PC-9 (cell line): ENCODE data around the gene DDOST. TPM values are rescaled to one million over a fixed set of nuclear protein-coding genes. Genes with fewer than 3 reads are reported as not detected.
A peak's percentile ranks its signal among the peaks of the same experiment; 100 is the strongest.

Experiments
- BruUV-seq: library from RNA; stranded (reverse); fragments of 400-500 nt; replicated peaks from 2 replicates; lab custom pipeline; 2021; lab: Mats Ljungman, UMichigan
- CTCF ChIA-PET: fragments of 300-600 bp; sonication (Branson Sonifier 250); formaldehyde crosslinking; loops from one replicate; lab custom pipeline; 2022; ENCODE audit warnings: antibody characterized with exemption; lab: Charles Lee
- POLR2A ChIA-PET: fragments of 300-600 bp; sonication (Branson Sonifier 250); formaldehyde crosslinking; loops from one replicate; lab custom pipeline; 2022; ENCODE audit warnings: antibody characterized with exemption; ENCODE audit not compliant: unreplicated experiment; lab: Charles Lee
- DNase-seq, 2 experiments: peaks; one replicate each; pipeline versions ENCODE4 v3.0.0 to v3.0.0-alpha.2; 2015 to 2022; ENCODE audit warnings: mixed read lengths in 1 of 2
- H2AFZ ChIP-seq: fragments of 200-600 bp; sonication (generic); 2 replicates; pipeline ENCODE4 v1.8.1; 2017; ENCODE audit warnings: antibody characterized with exemption
- H3F3A ChIP-seq: fragments of 200-600 bp; sonication (generic); 2 replicates; pipeline ENCODE4 v1.8.1; 2017; ENCODE audit warnings: antibody characterized with exemption, mild to moderate bottlenecking, low read depth; ENCODE audit not compliant: insufficient read depth
- H3K27ac ChIP-seq: fragments of 200-600 bp; sonication (generic); 2 replicates; pipeline ENCODE4 v1.6.1; 2016; ENCODE audit warnings: mixed run types
- H3K27me3 ChIP-seq: fragments of 200-600 bp; sonication (generic); 2 replicates; pipeline ENCODE4 v1.6.1; 2016; ENCODE audit warnings: low read depth, mixed run types; ENCODE audit not compliant: insufficient read depth
- H3K36me3 ChIP-seq: fragments of 200-600 bp; sonication (generic); 2 replicates; pipeline ENCODE4 v1.6.1; 2016; ENCODE audit warnings: low read depth, mixed run types
- H3K4me1 ChIP-seq: fragments of 200-600 bp; sonication (generic); replicated peaks from 2 replicates; pipeline ENCODE4 v1.6.1; 2016; ENCODE audit warnings: mixed run types; ENCODE audit not compliant: insufficient read depth
- H3K4me2 ChIP-seq: fragments of 200-600 bp; sonication (generic); 2 replicates; pipeline ENCODE4 v1.6.1; 2017; ENCODE audit warnings: mixed run types
- H3K4me3 ChIP-seq: fragments of 200-600 bp; sonication (generic); 2 replicates; pipeline ENCODE4 v1.6.1; 2016; ENCODE audit warnings: mixed run types
- H3K79me2 ChIP-seq: fragments of 200-600 bp; sonication (generic); 2 replicates; pipeline ENCODE4 v1.6.1; 2017; ENCODE audit warnings: low read depth, mixed run types
- H3K9me2 ChIP-seq: fragments of 200-600 bp; sonication (generic); 2 replicates; pipeline ENCODE4 v1.8.1; 2017; ENCODE audit warnings: mild to moderate bottlenecking; ENCODE audit not compliant: insufficient read depth
- H3K9me3 ChIP-seq: fragments of 200-600 bp; sonication (generic); 2 replicates; pipeline ENCODE4 v1.8.1; 2016; ENCODE audit warnings: low read depth; ENCODE audit not compliant: insufficient read depth
- H4K20me1 ChIP-seq: fragments of 200-600 bp; sonication (generic); 2 replicates; pipeline ENCODE4 v1.8.1; 2017; ENCODE audit not compliant: insufficient read depth
- EZH2 ChIP-seq: fragments of 200-600 bp; sonication (generic); IDR thresholded peaks from 2 replicates; pipeline ENCODE4 v1.8.0; 2017; ENCODE audit warnings: antibody characterized with exemption, low read depth
- intact Hi-C: fragments of 100-400 bp; cut with micrococcal nuclease; formaldehyde crosslinking; loops from one replicate; pipeline ENCODE4 v1.10.0; 2022; ENCODE audit not compliant: unreplicated experiment
- total RNA-seq: library from RNA; stranded (reverse); gene quantifications from 2 replicates; pipeline ENCODE4 v1.2.3, GENCODE V29; 2021
- TF ChIP-seq, protein P1 (sequence below): fragments of 200-600 bp; sonication (generic); conservative IDR thresholded peaks from 2 replicates; pipeline ENCODE4 v1.6.1; 2017; ENCODE audit warnings: mixed run types, antibody characterized with exemption, mild to moderate bottlenecking, moderate library complexity

Gene DDOST
- total RNA-seq, 1 experiment from 2014 or later, result 251 TPM

DNA sequence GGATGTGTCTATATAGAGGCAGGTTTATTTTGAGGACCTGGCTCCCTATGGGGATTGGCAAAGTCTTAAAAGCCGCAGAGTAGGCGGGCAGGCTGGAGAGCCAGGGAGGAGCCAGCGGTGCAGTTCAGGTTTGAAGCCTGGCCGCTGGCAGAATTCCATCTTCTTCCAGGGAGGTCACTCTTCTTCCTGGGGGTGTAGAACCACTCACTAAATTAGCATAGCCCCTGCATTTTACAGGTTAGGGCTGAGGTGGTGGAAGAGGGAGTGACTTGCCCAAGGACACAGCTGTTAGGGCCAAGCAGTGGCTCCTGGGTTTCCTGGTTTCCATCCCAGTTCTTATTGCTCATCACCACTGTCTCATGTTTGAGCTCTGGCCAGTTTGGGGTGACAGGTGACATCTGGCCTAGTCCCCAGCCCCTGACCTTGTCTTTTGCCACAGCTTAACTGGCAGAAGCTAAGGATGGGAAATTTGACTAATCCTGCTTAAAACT is 26.5 kb downstream of the DDOST start:
- Histone ChIP-seq H3K4me2 (peak overlapping the region; percentile 95), H4K20me1 (no peaks in the 10 kb centered on the region), H3K27ac (0 out of 2 replicates have a peak overlapping the region, but pooled peaks have one; percentile 26), H3K36me3 (no peaks in the 10 kb centered on the region), H3K79me2 (no peaks in the 10 kb centered on the region), H3F3A (0 out of 2 replicates have a peak, but pooled peaks cover 10% of the 10 kb centered on the region), H2AFZ (peak overlapping the region; percentile 79), H3K9me3 (no peaks in the 10 kb centered on the region), H3K27me3 (no peaks in the 10 kb centered on the region), H3K4me1 (peaks cover 19% of the 10 kb centered on the region), H3K9me2 (no peaks in the 10 kb centered on the region), H3K4me3 (peak overlapping the region; percentile 58)
- BruUV-seq, result no TSS peak
- ChIA-PET POLR2A (interaction anchor here (0.7 kb wide), 1 partner anchor 24 kb away, joined by 3 read pairs; no protein-coding TSS in a partner anchor), CTCF (interaction anchor here (1.6 kb wide), 1 partner anchor 46 kb away, joined by 8 read pairs; the partner anchor contains the start of gene CDA)
- intact Hi-C loops, result loop anchor here (1.0 to 10.0 kb wide), 3 partner anchors 57 to 710 kb away; partner anchors contain the start of gene PLA2G2E
- TF ChIP-seq EZH2, result no peak
- TF ChIP-seq, protein P1, sequence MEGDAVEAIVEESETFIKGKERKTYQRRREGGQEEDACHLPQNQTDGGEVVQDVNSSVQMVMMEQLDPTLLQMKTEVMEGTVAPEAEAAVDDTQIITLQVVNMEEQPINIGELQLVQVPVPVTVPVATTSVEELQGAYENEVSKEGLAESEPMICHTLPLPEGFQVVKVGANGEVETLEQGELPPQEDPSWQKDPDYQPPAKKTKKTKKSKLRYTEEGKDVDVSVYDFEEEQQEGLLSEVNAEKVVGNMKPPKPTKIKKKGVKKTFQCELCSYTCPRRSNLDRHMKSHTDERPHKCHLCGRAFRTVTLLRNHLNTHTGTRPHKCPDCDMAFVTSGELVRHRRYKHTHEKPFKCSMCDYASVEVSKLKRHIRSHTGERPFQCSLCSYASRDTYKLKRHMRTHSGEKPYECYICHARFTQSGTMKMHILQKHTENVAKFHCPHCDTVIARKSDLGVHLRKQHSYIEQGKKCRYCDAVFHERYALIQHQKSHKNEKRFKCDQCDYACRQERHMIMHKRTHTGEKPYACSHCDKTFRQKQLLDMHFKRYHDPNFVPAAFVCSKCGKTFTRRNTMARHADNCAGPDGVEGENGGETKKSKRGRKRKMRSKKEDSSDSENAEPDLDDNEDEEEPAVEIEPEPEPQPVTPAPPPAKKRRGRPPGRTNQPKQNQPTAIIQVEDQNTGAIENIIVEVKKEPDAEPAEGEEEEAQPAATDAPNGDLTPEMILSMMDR, result no peak
- DNase-seq, result peak; percentile 51 to 62

DNA sequence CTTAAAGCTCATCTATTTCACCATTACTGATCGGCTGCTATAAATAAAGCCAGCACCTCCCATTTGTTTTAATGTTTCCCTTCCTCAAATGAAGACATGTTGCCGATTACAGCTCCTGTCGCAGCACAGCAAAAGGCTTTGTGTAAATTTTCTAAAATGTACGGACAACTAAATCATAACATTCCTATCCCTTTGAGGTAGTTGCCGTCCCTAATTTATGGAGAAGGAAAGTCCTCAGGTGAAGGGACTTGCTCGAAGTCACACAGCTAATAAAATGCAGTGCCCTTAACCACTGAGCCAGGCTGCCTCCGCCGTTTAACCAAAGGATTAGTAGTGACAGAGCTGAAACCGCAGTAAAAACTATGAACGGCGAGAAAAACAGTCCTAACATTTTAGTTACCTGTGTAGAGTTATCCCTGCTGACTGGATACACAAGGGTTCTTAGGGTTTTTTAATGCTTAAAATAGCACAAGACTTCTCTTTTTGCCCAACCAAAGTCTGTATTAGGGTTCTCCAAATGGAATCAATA is 27.0 kb downstream of the DDOST start:
- H3K79me2 ChIP-seq, result no peaks in the 10 kb centered on the region
- peaks cover 19% of the 10 kb centered on the region for H3K4me1 ChIP-seq
- H3K4me3 ChIP-seq, result peak overlapping the region; percentile 58
- TSS peak; percentile 43 for BruUV-seq
- intact Hi-C loops, result loop anchor here (1.0 to 10.0 kb wide), 3 partner anchors 57 to 709 kb away; partner anchors contain the start of gene PLA2G2E
- peak overlapping the region; percentile 95 for H3K4me2 ChIP-seq
- DNase-seq, result no peak
- H3K9me3 ChIP-seq, result no peaks in the 10 kb centered on the region
- no peaks in the 10 kb centered on the region for H3K27me3 ChIP-seq
- 0 out of 2 replicates have a peak, but pooled peaks cover 10% of the 10 kb centered on the region for H3F3A ChIP-seq
- ChIA-PET POLR2A (interaction anchor here (0.5 to 1.0 kb wide), 8 partner anchors 21 to 354 kb away, joined by 3 to 23 read pairs (median 6); partner anchors contain the start of genes CDA and MUL1), CTCF (interaction anchor here (0.5 to 1.7 kb wide), 7 partner anchors 20 to 454 kb away, joined by 3 to 16 read pairs (median 5); partner anchors contain the start of gene CDA)
- H2AFZ ChIP-seq, result peak overlapping the region; percentile 79
- H3K27ac ChIP-seq, result 0 out of 2 replicates have a peak overlapping the region, but pooled peaks have one; percentile 26
- TF ChIP-seq, protein P1, result no peak
- no peak for TF ChIP-seq EZH2
- H3K9me2 ChIP-seq, result no peaks in the 10 kb centered on the region
- H3K36me3 ChIP-seq, result no peaks in the 10 kb centered on the region
- H4K20me1 ChIP-seq, result no peaks in the 10 kb centered on the region

DNA sequence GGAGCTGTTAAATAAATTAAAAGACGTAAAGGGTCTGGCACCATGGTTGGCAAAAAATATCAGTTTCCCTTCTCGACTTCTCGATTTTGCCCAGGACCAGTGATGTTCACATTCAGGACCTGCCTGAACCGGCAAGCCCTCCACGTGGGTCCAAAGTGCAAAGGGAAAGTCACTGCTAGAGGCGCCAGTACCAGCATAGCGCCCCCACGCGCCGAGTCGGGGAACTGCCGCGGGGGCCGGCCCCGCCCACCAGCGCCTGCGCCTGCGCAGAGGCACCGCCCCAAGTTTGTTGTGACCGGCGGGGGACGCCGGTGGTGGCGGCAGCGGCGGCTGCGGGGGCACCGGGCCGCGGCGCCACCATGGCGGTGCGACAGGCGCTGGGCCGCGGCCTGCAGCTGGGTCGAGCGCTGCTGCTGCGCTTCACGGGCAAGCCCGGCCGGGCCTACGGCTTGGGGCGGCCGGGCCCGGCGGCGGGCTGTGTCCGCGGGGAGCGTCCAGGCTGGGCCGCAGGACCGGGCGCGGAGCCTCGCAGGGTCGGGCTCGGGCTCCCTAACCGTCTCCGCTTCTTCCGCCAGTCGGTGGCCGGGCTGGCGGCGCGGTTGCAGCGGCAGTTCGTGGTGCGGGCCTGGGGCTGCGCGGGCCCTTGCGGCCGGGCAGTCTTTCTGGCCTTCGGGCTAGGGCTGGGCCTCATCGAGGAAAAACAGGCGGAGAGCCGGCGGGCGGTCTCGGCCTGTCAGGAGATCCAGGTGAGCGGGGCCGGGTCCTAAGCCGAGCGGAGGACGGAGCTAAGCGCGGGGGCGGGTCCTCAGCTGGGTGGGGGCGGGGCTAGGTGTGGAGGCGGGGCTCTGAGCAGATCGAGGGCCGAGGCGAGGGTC is 27.7 kb downstream of the DDOST start, which contains the start of gene PINK1:
PINK1 (plus strand) TSS at position 269 of the 875 bp plus-strand sequence; CDS start at position 360, 91 bp downstream.
- H3K4me2 ChIP-seq, result peak within 1 kb of the TSS; percentile 95
- no TSS peak for BruUV-seq
- no peaks in the 10 kb centered on the region for H3K9me3 ChIP-seq
- no peaks in the 10 kb centered on the region for H3K9me2 ChIP-seq
- H4K20me1 ChIP-seq, result no peaks in the 10 kb centered on the region
- 0 out of 2 replicates have a peak within 1 kb of the TSS, but pooled peaks have one; percentile 26 for H3K27ac ChIP-seq
- peak within 1 kb of the TSS; percentile 58 for H3K4me3 ChIP-seq
- TF ChIP-seq, protein P1, result peak; percentile 91
- TF ChIP-seq EZH2, result no peak
- CTCF ChIA-PET, result interaction anchor here (0.5 to 1.7 kb wide), 10 partner anchors 15 to 453 kb away, joined by 3 to 16 read pairs (median 4); partner anchors contain the start of gene CDA
- intact Hi-C loops, result loop anchor here (1.0 to 10.0 kb wide), 4 partner anchors 21 to 709 kb away; partner anchors contain the start of gene PLA2G2E
- DNase-seq, result peak; percentile 52 to 87
- peaks cover 19% of the 10 kb centered on the region for H3K4me1 ChIP-seq
- POLR2A ChIA-PET, result interaction anchor here (0.5 to 1.0 kb wide), 8 partner anchors 20 to 354 kb away, joined by 3 to 23 read pairs (median 6); partner anchors contain the start of genes CDA and MUL1
- no peaks in the 10 kb centered on the region for H3K79me2 ChIP-seq
- no peaks in the 10 kb centered on the region for H3K27me3 ChIP-seq
- peak within 1 kb of the TSS; percentile 81 for H2AFZ ChIP-seq
- 0 out of 2 replicates have a peak, but pooled peaks cover 10% of the 10 kb centered on the region for H3F3A ChIP-seq
- no peaks in the 10 kb centered on the region for H3K36me3 ChIP-seq
